GM21786 (cell line): Measurements from ENCODE around the gene RFTN1.

Experiments
- ATAC-seq: cut with Tn5 transposase; IDR thresholded peaks from one replicate; pipeline ENCODE4 v1.9.1; 2021; ENCODE audit not compliant: unreplicated experiment

Gene RFTN1

GRCh38 chr3:16289144-16289889 lies 224.2 kb downstream of the RFTN1 start:
- no peak for ATAC-seq

GRCh38 chr3:16288664-16289063 lies 224.8 kb downstream of the RFTN1 start:
- no peak for ATAC-seq

GRCh38 chr3:16286751-16287543 lies 226.6 kb downstream of the RFTN1 start:
- ATAC-seq: no peak

GRCh38 chr3:16286161-16286560 lies 227.3 kb downstream of the RFTN1 start:
- ATAC-seq: peak; percentile 90

- ATAC-seq: no peak
These were observed 228.9 kb downstream of the RFTN1 start for GRCh38 chr3:16284633-16285032.

GRCh38 chr3:16280671-16281070 lies 232.8 kb downstream of the RFTN1 start:
- ATAC-seq: no peak

- no peak for ATAC-seq
These were observed 234.3 kb downstream of the RFTN1 start for GRCh38 chr3:16279010-16279801.

GRCh38 chr3:16277471-16277870 lies 236.0 kb downstream of the RFTN1 start:
- no peak for ATAC-seq

GRCh38 chr3:16273867-16274266 lies 239.6 kb downstream of the RFTN1 start:
- ATAC-seq: no peak

GRCh38 chr3:16272588-16272987 lies 240.9 kb downstream of the RFTN1 start:
- ATAC-seq: no peak

- ATAC-seq: no peak
These were observed 242.6 kb downstream of the RFTN1 start for GRCh38 chr3:16270855-16271254.

- ATAC-seq: no peak
These were observed 246.8 kb downstream of the RFTN1 start for GRCh38 chr3:16266714-16267113.
